Measurements from ENCODE around the gene CDH4. TPM values are rescaled to one million over a fixed set of nuclear protein-coding genes. Genes with fewer than 3 reads are reported as not detected.
"Not testable (repeated sequence)": the region's sequence is repeated elsewhere in the genome, so short reads cannot be mapped to it uniquely, and the experiment has no call there.

CDH4 gene
- total RNA-seq, 2 experiments from 2014 or later: 0.06 to 0.08 TPM

DNA sequence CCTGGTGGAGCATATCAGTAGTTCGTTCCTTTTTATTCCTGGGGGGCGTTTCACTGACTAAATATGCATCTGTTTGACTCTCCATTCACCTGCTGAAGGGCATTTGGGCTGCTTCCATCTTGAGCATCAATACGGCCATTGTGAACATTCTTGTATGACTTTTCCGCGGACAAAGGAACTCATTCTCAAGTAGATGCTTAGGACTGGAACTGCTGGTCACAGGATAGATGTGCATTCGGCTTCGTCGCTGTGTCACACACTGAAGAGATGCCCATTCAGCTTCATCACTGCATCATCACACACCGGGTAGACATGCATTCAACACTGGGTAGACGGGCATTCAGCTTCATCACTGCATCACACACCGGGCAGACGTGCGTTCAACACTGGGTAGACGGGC lies 718.3 kb downstream of the CDH4 start:
- Mint-ChIP-seq H3K27me3 (peaks cover 9% of the 10 kb centered on the region), H3K4me3 (no peak overlapping the region), H3K4me1 (no peaks in the 10 kb centered on the region), H3K36me3 (peaks cover 18% of the 10 kb centered on the region), H3K9me3 (no peaks in the 10 kb centered on the region), H3K27ac (no peak overlapping the region)
- DNase-seq: no peak

- H3K4me3 Mint-ChIP-seq, H3K4me1 Mint-ChIP-seq, DNase-seq, H3K27ac Mint-ChIP-seq, H3K27me3 Mint-ChIP-seq, H3K9me3 Mint-ChIP-seq: not testable (repeated sequence)
- peaks cover 20% of the 10 kb centered on the region for H3K36me3 Mint-ChIP-seq
These were observed 719.5 kb downstream of the CDH4 start for GRCh38 chr20:61971595-61971994.

- no peaks in the 10 kb centered on the region for H3K9me3 Mint-ChIP-seq
- peaks cover 20% of the 10 kb centered on the region for H3K36me3 Mint-ChIP-seq
- H3K4me3 Mint-ChIP-seq: no peak overlapping the region
- no peak for DNase-seq
- H3K27me3 Mint-ChIP-seq: no peaks in the 10 kb centered on the region
- no peak overlapping the region for H3K27ac Mint-ChIP-seq
- H3K4me1 Mint-ChIP-seq: no peaks in the 10 kb centered on the region
These were observed 720.8 kb downstream of the CDH4 start for GRCh38 chr20:61972636-61973508.

- no peak overlapping the region for H3K27ac Mint-ChIP-seq
- no peaks in the 10 kb centered on the region for H3K9me3 Mint-ChIP-seq
- DNase-seq: no peak
- no peaks in the 10 kb centered on the region for H3K4me1 Mint-ChIP-seq
- peaks cover 20% of the 10 kb centered on the region for H3K36me3 Mint-ChIP-seq
- H3K27me3 Mint-ChIP-seq: no peaks in the 10 kb centered on the region
- H3K4me3 Mint-ChIP-seq: no peak overlapping the region
These were observed 721.7 kb downstream of the CDH4 start for GRCh38 chr20:61973515-61974356.

DNA sequence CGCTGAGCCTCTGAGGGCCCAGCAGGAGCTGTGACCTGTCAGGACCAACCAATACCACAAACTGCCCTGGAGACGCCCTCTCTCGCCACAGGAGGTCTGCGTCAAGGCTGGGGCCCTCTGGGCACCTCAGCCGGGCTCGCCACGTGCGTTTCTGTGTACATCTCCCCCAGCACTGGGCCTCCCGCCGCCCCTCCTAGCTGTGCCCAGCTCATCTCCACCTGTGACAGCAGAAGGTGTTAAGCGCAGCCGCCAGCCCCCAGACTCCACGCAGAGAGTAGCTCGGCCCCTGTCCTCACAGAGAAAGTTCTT lies 722.2 kb downstream of the CDH4 start:
- Mint-ChIP-seq H3K36me3 (peaks cover 22% of the 10 kb centered on the region), H3K27ac (no peak overlapping the region), H3K4me3 (no peak overlapping the region), H3K4me1 (no peaks in the 10 kb centered on the region), H3K9me3 (no peaks in the 10 kb centered on the region), H3K27me3 (no peaks in the 10 kb centered on the region)
- DNase-seq: no peak

GRCh38 chr20:61975407-61976129 lies 723.5 kb downstream of the CDH4 start:
- peaks cover 23% of the 10 kb centered on the region for H3K36me3 Mint-ChIP-seq
- no peaks in the 10 kb centered on the region for H3K27me3 Mint-ChIP-seq
- no peak overlapping the region for H3K4me3 Mint-ChIP-seq
- H3K4me1 Mint-ChIP-seq: no peaks in the 10 kb centered on the region
- no peak overlapping the region for H3K27ac Mint-ChIP-seq
- no peaks in the 10 kb centered on the region for H3K9me3 Mint-ChIP-seq
- DNase-seq: no peak

DNA sequence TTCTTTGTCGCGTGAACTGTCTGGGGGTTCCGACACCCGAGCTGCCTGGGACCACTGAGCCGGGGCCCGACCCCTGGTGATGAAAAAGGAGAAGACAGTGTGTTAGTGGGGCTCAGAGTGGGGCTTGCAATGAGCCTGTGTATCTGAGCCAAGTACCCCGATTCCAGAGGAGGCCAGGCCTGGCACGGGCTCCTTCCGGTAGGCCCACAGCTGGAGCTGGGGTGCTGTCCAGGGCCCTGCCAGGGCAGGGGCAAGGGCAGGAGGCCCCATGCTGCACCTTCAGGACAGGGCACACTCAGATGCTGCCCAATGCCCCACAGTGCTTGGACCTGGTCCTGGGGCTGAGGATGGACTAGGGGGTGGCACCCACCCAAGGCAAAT lies 724.2 kb downstream of the CDH4 start:
- peaks cover 29% of the 10 kb centered on the region for H3K36me3 Mint-ChIP-seq

GRCh38 chr20:61976644-61977418 lies 724.8 kb downstream of the CDH4 start:
- no peak for DNase-seq
- no peak overlapping the region for H3K4me3 Mint-ChIP-seq
- H3K27ac Mint-ChIP-seq: no peak overlapping the region
- H3K4me1 Mint-ChIP-seq: peaks cover 6% of the 10 kb centered on the region
- H3K36me3 Mint-ChIP-seq: peaks cover 32% of the 10 kb centered on the region
- H3K9me3 Mint-ChIP-seq: peaks cover 4% of the 10 kb centered on the region
- H3K27me3 Mint-ChIP-seq: no peaks in the 10 kb centered on the region

More for the DNA sequence above, 724.2 kb downstream of the CDH4 start:
- Mint-ChIP-seq H3K27me3 (no peaks in the 10 kb centered on the region), H3K4me3 (no peak overlapping the region), H3K27ac (no peak overlapping the region), H3K9me3 (peaks cover under 1% of the 10 kb centered on the region), H3K4me1 (peaks cover 3% of the 10 kb centered on the region)
- no peak for DNase-seq

- Mint-ChIP-seq H3K27me3 (no peaks in the 10 kb centered on the region), H3K27ac (no peak overlapping the region), H3K36me3 (peaks cover 32% of the 10 kb centered on the region), H3K4me1 (peaks cover 6% of the 10 kb centered on the region), H3K4me3 (no peak overlapping the region), H3K9me3 (peaks cover 9% of the 10 kb centered on the region)
- no peak for DNase-seq
These were observed 725.3 kb downstream of the CDH4 start for GRCh38 chr20:61977419-61977786.

DNA sequence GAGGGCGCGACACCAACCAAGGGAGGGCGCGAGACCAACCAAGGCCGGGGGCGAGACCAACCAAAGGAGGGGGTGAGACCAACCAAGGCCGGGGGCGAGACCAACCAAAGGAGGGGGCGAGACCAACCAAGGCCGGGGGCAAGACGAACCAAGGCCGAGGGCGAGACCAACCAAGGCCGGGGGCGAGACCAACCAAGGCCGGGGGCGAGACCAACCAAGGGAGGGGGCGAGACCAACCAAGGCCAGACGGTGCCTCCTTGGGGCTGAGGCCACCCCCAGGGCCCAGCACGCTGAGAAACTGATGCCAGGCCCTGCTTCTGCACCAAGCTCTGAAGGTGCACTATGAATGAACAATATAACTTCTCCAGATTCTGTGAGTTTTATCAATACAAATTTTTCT lies 726.4 kb downstream of the CDH4 start:
- H3K9me3 Mint-ChIP-seq: peaks cover 9% of the 10 kb centered on the region

GRCh38 chr20:61979090-61979489 lies 727.0 kb downstream of the CDH4 start:
- Mint-ChIP-seq H3K9me3 (peaks cover 9% of the 10 kb centered on the region), H3K27ac (no peak overlapping the region), H3K36me3 (peaks cover 25% of the 10 kb centered on the region), H3K4me3 (no peak overlapping the region), H3K27me3 (no peaks in the 10 kb centered on the region), H3K4me1 (peaks cover 6% of the 10 kb centered on the region)
- no peak for DNase-seq

More for the DNA sequence above, 726.4 kb downstream of the CDH4 start:
- Mint-ChIP-seq H3K36me3 (peaks cover 22% of the 10 kb centered on the region), H3K4me3 (no peak overlapping the region), H3K4me1 (peaks cover 6% of the 10 kb centered on the region), H3K27me3 (no peaks in the 10 kb centered on the region), H3K27ac (no peak overlapping the region)
- no peak for DNase-seq

DNA sequence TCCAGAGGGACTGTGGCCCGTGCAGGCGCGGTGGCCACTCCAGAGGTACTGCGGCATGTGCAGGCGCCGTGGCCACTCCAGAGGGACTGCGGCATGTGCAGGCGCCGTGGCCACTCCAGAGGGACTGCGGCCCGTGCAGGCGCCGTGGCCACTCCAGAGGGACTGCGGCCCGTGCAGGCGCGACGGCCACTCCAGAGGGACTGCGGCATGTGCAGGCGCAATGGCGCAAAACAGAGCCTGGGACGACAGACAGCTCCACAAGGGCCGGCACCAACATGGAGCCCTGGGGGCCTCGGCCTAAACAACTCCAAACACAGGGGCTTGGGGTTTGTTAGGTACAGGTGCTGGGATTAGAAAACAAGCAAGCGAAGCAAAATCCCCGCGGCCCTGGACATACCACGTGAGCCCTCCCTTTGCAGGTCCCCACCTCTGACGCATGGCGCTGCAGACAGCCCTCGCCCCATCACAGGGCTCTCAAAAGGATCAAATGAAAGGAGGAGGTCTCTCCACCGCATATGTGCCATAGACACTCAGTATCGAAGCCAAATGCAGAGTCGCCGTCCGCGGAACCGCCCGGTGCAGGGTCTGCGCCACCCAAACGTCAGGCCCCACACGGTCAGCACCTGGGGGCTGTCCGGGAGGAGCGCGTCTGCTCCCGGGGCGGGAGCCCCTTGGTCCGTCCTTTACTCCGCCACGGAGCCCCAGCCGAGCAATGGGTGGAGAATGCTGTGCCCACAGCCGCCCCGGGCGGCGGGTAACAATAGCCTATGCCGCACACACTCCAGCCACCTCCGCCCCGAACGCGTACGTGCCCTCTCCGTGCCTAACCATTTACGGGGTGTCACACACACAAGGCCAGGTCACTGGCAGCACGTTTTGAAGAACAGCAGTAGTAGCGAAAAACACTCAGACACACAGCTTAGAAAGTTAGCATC lies 727.9 kb downstream of the CDH4 start:
- H3K9me3 Mint-ChIP-seq: peaks cover 11% of the 10 kb centered on the region
- peaks cover 32% of the 10 kb centered on the region for H3K36me3 Mint-ChIP-seq
- no peaks in the 10 kb centered on the region for H3K27me3 Mint-ChIP-seq
- no peak for DNase-seq
- no peak overlapping the region for H3K4me3 Mint-ChIP-seq
- peaks cover 6% of the 10 kb centered on the region for H3K4me1 Mint-ChIP-seq
- H3K27ac Mint-ChIP-seq: no peak overlapping the region

- Mint-ChIP-seq H3K4me1 (peaks cover 6% of the 10 kb centered on the region), H3K4me3 (no peak overlapping the region), H3K27me3 (no peaks in the 10 kb centered on the region), H3K27ac (no peak overlapping the region), H3K9me3 (peaks cover 12% of the 10 kb centered on the region), H3K36me3 (peaks cover 38% of the 10 kb centered on the region)
- no peak for DNase-seq
These were observed 728.9 kb downstream of the CDH4 start for GRCh38 chr20:61980647-61981583.

Data from activated naive CD8-positive, alpha-beta T cell treated with anti-CD3 and anti-CD28 coated beads for 36 hours (primary cell).